ENCODE results near the gene UNC80.

DNA sequence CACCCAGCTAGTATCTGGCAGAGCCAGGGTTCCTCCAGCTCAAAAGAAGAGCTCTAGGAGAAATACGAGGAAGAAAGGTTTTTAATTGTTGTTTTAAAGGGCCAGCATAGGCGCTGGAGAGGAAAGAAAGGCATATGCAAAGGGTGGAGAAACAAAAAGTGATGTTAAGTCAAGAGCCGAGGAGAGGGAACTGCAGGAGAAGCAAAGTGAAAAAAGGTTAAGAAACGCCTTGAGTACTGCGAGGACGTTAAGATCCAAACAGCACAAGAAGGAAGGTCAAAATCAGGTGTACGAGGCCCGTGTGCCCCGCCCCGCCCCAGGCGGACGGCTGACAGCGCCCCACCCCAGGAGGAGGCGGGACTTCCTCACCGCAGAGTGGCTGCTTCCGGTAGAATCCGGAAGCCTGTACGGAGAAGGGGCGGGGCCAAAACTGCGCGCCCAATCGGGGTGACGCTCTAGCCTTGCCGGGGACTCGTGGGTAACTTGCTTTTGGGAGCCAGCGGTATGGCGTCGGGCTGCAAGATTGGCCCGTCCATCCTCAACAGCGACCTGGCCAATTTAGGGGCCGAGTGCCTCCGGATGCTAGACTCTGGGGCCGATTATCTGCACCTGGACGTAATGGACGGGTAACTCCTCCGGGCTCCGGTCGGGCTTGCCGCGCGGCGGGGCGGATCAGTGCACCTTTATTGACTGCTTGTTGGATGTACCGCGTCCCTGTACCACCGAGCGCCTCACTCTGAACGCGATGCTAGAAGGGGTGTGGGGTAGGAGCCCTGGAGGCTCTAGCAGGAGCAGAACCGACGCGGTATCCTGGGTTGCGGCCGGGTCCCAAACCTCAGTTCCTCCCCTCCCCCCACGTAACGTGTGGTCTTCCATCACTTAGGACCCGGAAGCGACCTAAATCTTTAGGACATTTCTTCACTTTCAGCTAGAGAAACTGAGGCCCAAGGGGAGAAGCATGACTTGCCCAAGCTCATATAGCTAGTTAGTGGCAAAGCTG, 230.8 kb downstream of the UNC80 start, which contains the start of gene RPE:
- TF ChIP-seq, protein P1, sequence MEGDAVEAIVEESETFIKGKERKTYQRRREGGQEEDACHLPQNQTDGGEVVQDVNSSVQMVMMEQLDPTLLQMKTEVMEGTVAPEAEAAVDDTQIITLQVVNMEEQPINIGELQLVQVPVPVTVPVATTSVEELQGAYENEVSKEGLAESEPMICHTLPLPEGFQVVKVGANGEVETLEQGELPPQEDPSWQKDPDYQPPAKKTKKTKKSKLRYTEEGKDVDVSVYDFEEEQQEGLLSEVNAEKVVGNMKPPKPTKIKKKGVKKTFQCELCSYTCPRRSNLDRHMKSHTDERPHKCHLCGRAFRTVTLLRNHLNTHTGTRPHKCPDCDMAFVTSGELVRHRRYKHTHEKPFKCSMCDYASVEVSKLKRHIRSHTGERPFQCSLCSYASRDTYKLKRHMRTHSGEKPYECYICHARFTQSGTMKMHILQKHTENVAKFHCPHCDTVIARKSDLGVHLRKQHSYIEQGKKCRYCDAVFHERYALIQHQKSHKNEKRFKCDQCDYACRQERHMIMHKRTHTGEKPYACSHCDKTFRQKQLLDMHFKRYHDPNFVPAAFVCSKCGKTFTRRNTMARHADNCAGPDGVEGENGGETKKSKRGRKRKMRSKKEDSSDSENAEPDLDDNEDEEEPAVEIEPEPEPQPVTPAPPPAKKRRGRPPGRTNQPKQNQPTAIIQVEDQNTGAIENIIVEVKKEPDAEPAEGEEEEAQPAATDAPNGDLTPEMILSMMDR (conservative IDR thresholded peaks at IDR 0.05), result no peak
- TF ChIP-seq EZH2 (IDR thresholded peaks at IDR 0.05; ENCODE audit: low read depth), result no peak

Data from PC-9 (cell line).